Measurements from ENCODE around the gene CAND1. TPM values are rescaled to one million over a fixed set of nuclear protein-coding genes. Genes with fewer than 3 reads are reported as not detected.
A peak's percentile ranks its signal among the peaks of the same experiment; 100 is the strongest.

The CAND1 gene
- total and polyA plus RNA-seq, 8 donors = 117 to 188 (median 175) TPM

DNA sequence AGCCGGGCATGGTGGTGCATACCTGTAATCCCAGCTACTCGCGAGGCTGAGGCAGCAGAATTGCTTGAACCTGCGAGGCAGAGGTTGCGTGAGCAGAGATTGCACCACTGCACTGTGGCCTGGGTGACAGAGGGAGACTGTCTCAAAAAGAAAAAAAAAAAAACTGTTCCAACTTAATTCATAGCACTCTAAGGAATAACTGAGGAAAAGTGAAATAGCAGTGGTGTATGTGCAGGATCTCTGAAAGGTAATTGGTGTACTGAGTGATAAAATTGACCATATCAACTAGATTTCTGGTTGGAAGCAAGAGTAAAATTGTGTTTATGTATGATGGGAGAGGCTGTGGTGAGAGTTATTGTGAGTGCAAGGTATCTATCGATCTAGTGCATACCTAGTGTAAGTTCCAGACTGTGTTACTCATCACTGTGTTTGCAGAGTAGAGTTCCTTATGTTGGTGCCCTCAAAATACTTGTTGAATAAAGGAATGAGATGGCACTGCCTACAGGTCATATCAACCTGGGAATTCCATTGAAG is 6.3 kb downstream of the CAND1 start:
- Histone ChIP-seq H3K9me3 (no peaks in the 10 kb centered on the region), H3K36me3 (no peaks in the 10 kb centered on the region), H3K27me3 (no peaks in the 10 kb centered on the region), H3K4me3 (no peak overlapping the region), H3K27ac (no peak overlapping the region), H3K4me1 (peaks cover 14 to 61% of the 10 kb centered on the region in 2 donors)
- DNase-seq (no peak), ATAC-seq (peak; percentile 37)
- TF ChIP-seq, protein P1, sequence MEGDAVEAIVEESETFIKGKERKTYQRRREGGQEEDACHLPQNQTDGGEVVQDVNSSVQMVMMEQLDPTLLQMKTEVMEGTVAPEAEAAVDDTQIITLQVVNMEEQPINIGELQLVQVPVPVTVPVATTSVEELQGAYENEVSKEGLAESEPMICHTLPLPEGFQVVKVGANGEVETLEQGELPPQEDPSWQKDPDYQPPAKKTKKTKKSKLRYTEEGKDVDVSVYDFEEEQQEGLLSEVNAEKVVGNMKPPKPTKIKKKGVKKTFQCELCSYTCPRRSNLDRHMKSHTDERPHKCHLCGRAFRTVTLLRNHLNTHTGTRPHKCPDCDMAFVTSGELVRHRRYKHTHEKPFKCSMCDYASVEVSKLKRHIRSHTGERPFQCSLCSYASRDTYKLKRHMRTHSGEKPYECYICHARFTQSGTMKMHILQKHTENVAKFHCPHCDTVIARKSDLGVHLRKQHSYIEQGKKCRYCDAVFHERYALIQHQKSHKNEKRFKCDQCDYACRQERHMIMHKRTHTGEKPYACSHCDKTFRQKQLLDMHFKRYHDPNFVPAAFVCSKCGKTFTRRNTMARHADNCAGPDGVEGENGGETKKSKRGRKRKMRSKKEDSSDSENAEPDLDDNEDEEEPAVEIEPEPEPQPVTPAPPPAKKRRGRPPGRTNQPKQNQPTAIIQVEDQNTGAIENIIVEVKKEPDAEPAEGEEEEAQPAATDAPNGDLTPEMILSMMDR (IDR thresholded peaks at IDR 0.05) = no peak
- intact Hi-C loops (cut with DNase I) = no loop called here

DNA sequence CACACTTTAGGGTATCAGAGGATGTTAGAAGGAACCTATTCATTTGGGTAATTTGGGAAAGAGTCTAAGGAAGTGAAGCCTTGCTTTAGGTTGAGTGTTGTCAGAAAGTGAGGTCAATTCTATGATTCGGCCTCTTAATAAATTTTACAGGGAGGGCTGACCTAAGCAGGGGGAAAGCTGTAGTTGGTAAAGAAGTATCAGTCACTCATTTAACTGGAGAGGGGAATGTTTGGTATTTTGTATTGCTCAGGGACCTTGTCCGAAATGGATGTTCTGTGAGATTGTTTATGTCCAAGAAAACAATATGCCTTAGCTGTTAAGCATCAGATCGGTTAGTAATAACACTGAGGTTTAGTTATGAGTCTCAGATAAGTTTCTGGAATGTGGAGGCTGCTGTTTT is 7.3 kb downstream of the CAND1 start:
- H3K9me3 ChIP-seq = no peaks in the 10 kb centered on the region
- peaks cover 13 to 51% of the 10 kb centered on the region in 2 donors for H3K4me1 ChIP-seq
- H3K27ac ChIP-seq = no peak overlapping the region
- H3K4me3 ChIP-seq = no peak overlapping the region
- DNase-seq (no peak), ATAC-seq (no peak)
- intact Hi-C loops (cut with DNase I) = no loop called here
- H3K36me3 ChIP-seq = no peaks in the 10 kb centered on the region
- no peaks in the 10 kb centered on the region for H3K27me3 ChIP-seq
- TF ChIP-seq, protein P1 (IDR thresholded peaks at IDR 0.05) = no peak

DNA sequence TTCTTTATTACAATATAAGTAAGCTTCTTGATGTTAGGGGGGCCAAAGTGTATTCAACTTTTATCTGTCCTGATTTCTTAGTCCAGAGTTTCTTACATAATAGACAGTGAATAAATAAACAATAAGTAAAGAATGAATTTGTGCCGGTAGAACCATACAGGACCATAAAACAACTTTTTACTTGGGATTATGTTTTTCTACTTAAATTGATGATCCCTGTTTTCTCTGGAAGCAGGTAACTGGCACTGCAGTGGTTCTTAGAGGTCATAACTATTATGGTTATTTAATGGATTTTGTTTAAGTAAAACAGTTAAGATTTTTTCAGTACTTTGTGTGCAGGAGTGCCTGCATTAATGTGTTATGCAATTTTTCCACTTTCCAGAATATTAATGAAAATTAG is 10.5 kb downstream of the CAND1 start:
- Histone ChIP-seq H3K4me1 (peaks cover 0 to 24% of the 10 kb centered on the region in 2 donors), H3K4me3 (no peak overlapping the region), H3K9me3 (no peaks in the 10 kb centered on the region), H3K36me3 (peaks cover 0 to 18% of the 10 kb centered on the region in 2 donors), H3K27ac (no peak overlapping the region), H3K27me3 (no peaks in the 10 kb centered on the region)
- intact Hi-C loops (cut with DNase I) = no loop called here
- DNase-seq (no peak), ATAC-seq (no peak)
- TF ChIP-seq, protein P1 (IDR thresholded peaks at IDR 0.05) = no peak

DNA sequence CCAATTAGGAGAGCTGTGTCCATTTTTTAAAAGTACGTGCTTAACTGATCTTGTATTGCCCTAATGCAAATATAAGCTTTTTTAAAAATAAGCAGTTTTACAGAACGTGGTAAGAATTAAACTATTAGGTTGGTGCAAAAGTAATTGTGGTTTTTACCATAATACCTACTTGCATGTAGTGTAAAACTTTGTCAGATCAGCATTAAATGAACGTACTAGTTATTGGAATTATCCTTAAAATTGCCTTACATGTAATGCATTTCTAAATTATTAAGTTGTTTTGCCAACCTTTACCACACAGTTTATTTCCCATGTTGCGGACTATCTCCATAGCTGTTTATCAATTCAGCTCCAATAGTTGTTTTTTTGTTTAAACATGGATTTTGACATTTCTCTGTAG is 10.9 kb downstream of the CAND1 start:
- ATAC-seq (no peak), DNase-seq (no peak)
- Histone ChIP-seq H3K36me3 (peaks cover 0 to 18% of the 10 kb centered on the region in 2 donors), H3K27me3 (no peaks in the 10 kb centered on the region), H3K27ac (no peak overlapping the region), H3K9me3 (no peaks in the 10 kb centered on the region), H3K4me3 (no peak overlapping the region), H3K4me1 (peaks cover 0 to 19% of the 10 kb centered on the region in 2 donors)
- TF ChIP-seq, protein P1 (IDR thresholded peaks at IDR 0.05) = no peak
- intact Hi-C loops (cut with DNase I) = no loop called here

DNA sequence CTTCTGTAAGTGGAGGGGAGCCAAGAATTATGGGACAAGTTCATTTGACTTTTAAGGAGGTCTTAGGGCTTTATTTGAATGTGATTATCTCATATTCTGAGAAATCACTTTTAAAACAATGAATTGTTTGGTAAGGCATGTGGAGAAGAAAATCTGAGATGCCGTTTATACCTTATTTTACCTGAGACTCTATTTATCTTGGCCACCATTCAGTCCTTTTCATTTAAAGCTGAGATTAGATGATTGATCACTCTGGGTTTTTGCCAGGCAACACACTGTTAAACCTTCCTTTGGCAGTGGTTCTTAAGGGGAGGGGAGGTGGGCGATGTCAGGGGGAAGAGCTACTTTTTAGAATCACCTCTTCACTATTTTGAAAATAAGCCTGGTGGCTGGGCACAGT is 11.4 kb downstream of the CAND1 start:
- Histone ChIP-seq H3K27ac (no peak overlapping the region), H3K36me3 (peaks cover 0 to 19% of the 10 kb centered on the region in 2 donors)

More for the DNA sequence above, 11.4 kb downstream of the CAND1 start:
- intact Hi-C loops (cut with DNase I) = no loop called here
- Histone ChIP-seq H3K4me3 (no peak overlapping the region), H3K27me3 (no peaks in the 10 kb centered on the region), H3K4me1 (peaks cover 0 to 14% of the 10 kb centered on the region in 2 donors), H3K9me3 (no peaks in the 10 kb centered on the region)
- ATAC-seq (no peak), DNase-seq (no peak)
- TF ChIP-seq, protein P1 (IDR thresholded peaks at IDR 0.05) = no peak
